Measurements from ENCODE around the gene PP2D1. TPM values are rescaled to one million over a fixed set of nuclear protein-coding genes. Genes with fewer than 3 reads are reported as not detected.

Gene PP2D1, protein sequence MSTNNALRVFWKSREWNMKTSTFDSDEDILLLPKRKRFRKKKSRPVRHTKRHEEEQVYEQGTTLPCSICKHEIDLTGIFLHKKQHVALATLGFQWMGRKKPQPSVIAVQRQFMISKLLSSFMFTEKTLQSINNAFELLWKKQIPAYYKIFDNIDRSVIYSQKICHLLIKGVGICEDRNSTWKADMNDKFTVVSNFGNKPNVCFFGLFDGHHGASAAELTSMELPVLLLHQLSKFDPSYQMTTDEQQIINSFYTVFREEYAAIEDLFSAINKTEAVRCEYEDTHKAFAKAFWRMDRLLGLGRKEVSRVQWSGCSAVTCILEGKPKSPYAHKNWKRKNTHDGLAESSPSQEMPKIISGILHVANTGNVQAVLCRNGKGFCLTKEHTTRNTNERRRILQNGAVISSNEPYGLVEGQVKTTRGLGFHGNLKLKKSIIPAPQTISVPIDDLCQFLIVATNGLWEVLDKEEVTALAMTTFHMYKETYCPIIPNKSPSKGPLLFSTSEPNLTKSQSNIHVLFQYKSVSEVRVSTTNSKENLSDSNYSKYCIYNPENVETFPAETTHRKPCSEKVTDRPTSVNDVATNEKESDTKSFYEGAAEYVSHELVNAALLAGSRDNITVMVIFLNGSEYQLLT
- polyA plus RNA-seq (2011; rRNA removed) = not detected in 2 replicates
- not detected in 2 replicates for polyA minus RNA-seq (2011; rRNA and poly(A)+ RNA removed)

DNA sequence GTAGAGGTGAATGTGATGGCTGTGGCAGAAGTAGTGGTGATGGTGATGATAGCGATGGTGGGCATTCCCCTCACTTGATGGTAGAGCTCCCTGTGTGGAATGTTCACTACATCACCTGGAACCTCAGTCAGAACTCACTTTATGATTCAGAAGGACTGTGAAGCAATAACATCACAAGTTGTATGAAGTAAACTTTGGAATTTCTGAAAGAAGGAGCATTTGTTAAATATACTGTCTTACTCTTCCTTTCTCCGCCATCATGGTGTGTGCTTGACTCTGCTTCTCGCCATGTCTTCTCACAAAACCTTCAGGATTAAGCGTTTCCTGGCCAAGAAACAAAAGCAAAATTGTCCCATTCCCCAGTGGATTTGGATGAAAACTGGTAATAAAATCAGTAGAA, at the start of gene PP2D1:
PP2D1 (minus strand) TSS at position 101 of the 400 bp plus-strand sequence. CDS start 192 bp downstream, outside the sequence.
- Histone ChIP-seq H3K4me3 (ENCODE audit: low read depth, low read length) (no peak within 1 kb of the TSS), H3K36me3 (ENCODE audit: control insufficient read depth, insufficient read depth, low read length) (no peaks in the 10 kb centered on the region), H3K27me3 (ENCODE audit: control insufficient read depth, insufficient read depth, low read length) (no peaks in the 10 kb centered on the region)
- DNase-seq (ENCODE audit: low read depth) = no peak
- TF ChIP-seq, protein P1, sequence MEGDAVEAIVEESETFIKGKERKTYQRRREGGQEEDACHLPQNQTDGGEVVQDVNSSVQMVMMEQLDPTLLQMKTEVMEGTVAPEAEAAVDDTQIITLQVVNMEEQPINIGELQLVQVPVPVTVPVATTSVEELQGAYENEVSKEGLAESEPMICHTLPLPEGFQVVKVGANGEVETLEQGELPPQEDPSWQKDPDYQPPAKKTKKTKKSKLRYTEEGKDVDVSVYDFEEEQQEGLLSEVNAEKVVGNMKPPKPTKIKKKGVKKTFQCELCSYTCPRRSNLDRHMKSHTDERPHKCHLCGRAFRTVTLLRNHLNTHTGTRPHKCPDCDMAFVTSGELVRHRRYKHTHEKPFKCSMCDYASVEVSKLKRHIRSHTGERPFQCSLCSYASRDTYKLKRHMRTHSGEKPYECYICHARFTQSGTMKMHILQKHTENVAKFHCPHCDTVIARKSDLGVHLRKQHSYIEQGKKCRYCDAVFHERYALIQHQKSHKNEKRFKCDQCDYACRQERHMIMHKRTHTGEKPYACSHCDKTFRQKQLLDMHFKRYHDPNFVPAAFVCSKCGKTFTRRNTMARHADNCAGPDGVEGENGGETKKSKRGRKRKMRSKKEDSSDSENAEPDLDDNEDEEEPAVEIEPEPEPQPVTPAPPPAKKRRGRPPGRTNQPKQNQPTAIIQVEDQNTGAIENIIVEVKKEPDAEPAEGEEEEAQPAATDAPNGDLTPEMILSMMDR (IDR thresholded peaks at IDR 0.05; ENCODE audit: insufficient read depth, low read depth, low read length) = no peak
- ChIA-PET CTCF (no interaction called here), POLR2A (no interaction called here)

DNA sequence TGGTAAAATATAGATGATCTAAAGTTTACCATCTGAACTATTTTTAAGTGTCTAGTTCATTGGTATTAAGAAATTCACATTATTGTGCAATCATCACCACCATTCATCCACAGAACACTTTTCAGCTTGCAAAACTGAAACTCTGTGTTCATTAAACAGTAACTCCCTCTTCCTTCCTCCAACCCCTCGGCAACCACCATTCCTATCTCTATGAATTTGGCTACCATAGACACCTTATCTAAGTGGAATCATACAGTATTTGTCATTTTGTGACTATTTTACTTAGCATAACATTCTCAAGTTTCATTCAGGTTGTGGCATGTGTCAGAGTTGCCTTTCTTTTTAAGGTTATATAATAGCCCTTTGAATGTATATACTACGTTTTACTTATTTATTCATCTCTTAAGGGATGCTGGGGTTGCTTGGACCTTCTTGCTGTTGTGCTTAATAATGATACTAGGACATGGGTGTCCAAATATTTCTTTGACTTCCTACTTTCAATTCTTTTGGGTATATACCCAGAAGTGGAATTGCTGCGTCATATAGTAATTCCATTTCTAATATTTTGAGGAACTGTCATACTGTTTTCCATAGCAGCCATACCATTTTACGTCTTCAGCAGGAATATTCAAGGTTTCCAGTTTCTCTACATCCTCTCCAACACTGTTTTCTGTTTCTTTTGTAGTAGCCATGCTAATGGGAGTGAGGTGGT, 49.1 kb upstream of the PP2D1 start:
- CTCF ChIA-PET = interaction anchor here (0.9 kb wide), 1 partner anchor 9 kb away, joined by 3 read pairs; no protein-coding TSS in a partner anchor
- DNase-seq (ENCODE audit: low read depth) = no peak
- Histone ChIP-seq H3K4me3 (ENCODE audit: low read depth, low read length) (no peak overlapping the region), H3K27me3 (ENCODE audit: control insufficient read depth, insufficient read depth, low read length) (no peaks in the 10 kb centered on the region), H3K36me3 (ENCODE audit: control insufficient read depth, insufficient read depth, low read length) (no peaks in the 10 kb centered on the region)
- TF ChIP-seq, protein P1 (IDR thresholded peaks at IDR 0.05; ENCODE audit: insufficient read depth, low read depth, low read length) = no peak
- POLR2A ChIA-PET = no interaction called here

DNA sequence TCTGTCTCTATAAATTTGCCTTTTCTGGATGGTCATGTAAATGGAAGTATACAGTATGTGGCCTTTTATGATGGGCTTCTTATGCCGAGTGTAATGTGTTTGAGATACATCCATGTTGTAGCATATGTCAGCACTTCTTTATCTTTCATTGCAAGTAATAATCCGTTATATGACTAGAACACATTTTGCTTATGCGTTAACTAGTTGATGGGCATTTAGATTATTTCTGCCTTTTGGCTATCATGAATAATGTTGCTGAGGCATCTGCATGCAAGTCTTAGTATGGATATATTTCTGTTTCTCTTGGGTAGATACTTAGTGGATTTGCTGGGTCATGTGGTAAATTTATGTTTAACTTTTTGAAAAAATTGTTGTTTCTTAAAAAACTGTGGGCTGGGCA, 47.9 kb upstream of the PP2D1 start:
- TF ChIP-seq, protein P1 (IDR thresholded peaks at IDR 0.05; ENCODE audit: insufficient read depth, low read depth, low read length) = no peak
- no peaks in the 10 kb centered on the region for H3K27me3 ChIP-seq (ENCODE audit: control insufficient read depth, insufficient read depth, low read length)
- H3K4me3 ChIP-seq (ENCODE audit: low read depth, low read length) = no peak overlapping the region
- CTCF ChIA-PET = interaction anchor here (0.9 kb wide), 1 partner anchor 8 kb away, joined by 3 read pairs; no protein-coding TSS in a partner anchor
- DNase-seq (ENCODE audit: low read depth) = no peak
- POLR2A ChIA-PET = no interaction called here
- no peaks in the 10 kb centered on the region for H3K36me3 ChIP-seq (ENCODE audit: control insufficient read depth, insufficient read depth, low read length)

DNA sequence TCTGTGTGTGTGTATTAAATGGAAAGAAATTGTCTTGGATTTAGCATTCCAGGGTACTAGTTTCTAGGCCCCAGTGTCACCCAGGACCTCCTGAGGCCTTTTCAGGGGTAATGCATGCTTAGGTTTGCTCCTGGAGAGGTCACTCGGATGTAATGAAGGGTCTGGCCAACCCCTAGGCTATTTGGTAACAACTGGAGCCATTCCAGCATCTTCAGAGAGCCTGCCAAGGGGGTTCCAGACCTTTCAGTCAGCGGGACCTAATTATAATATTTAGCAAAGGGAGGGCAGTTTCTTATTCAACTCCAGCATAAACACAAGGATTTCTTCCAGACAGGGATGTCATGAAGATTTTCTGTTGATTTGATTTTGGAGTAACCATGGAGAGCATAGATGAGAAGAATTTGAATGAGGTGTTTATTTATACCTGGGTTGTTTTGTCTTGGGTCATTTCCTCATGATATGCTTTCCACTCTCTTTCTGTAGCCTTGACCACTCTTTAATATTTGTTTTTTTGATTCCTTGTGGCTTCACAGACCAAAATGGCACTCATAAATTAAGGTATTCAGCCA, 45.6 kb upstream of the PP2D1 start:
- POLR2A ChIA-PET = no interaction called here
- no peaks in the 10 kb centered on the region for H3K36me3 ChIP-seq (ENCODE audit: control insufficient read depth, insufficient read depth, low read length)
- TF ChIP-seq, protein P1 (IDR thresholded peaks at IDR 0.05; ENCODE audit: insufficient read depth, low read depth, low read length) = no peak
- H3K27me3 ChIP-seq (ENCODE audit: control insufficient read depth, insufficient read depth, low read length) = no peaks in the 10 kb centered on the region
- H3K4me3 ChIP-seq (ENCODE audit: low read depth, low read length) = no peak overlapping the region
- CTCF ChIA-PET = interaction anchor here (1.2 kb wide), 1 partner anchor 49 kb away, joined by 3 read pairs; no protein-coding TSS in a partner anchor
- DNase-seq (ENCODE audit: low read depth) = no peak

Measured in BJ (cell line).